GM23338 (cell line): ENCODE data around the gene SORCS2.

ENCODE experiments used
- EZH2 ChIP-seq: fragments of 200-600 bp; sonication (generic); IDR thresholded peaks from one replicate; pipeline ENCODE4 v1.8.0; 2017; ENCODE audit warnings: antibody characterized with exemption, mild to moderate bottlenecking, low read depth; ENCODE audit not compliant: unreplicated experiment
- NANOG ChIP-seq: IDR thresholded peaks from 2 replicates; pipeline ENCODE4 v1.6.1; 2016; ENCODE audit warnings: antibody characterized with exemption, borderline replicate concordance
- POLR2AphosphoS5 ChIP-seq: IDR thresholded peaks from 2 replicates; pipeline ENCODE4 v1.6.1; 2016; ENCODE audit warnings: antibody characterized with exemption, low read depth
- TF ChIP-seq, protein P1 (sequence below), 2 experiments: fragments of 200-600 bp in 1 of 2; sonication (generic) in 1 of 2; conservative IDR thresholded peaks; 2 replicates each; pipeline versions ENCODE4 v1.5.1 to v1.6.1; 2016 to 2017; ENCODE audit warnings: antibody characterized with exemption in 2 of 2, low read depth in 2 of 2, mild to moderate bottlenecking in 2 of 2, moderate library complexity in 1 of 2
- TF ChIP-seq, protein P2 (sequence below): IDR thresholded peaks from 2 replicates; pipeline ENCODE4 v1.6.1; 2016; ENCODE audit warnings: antibody characterized with exemption

DNA sequence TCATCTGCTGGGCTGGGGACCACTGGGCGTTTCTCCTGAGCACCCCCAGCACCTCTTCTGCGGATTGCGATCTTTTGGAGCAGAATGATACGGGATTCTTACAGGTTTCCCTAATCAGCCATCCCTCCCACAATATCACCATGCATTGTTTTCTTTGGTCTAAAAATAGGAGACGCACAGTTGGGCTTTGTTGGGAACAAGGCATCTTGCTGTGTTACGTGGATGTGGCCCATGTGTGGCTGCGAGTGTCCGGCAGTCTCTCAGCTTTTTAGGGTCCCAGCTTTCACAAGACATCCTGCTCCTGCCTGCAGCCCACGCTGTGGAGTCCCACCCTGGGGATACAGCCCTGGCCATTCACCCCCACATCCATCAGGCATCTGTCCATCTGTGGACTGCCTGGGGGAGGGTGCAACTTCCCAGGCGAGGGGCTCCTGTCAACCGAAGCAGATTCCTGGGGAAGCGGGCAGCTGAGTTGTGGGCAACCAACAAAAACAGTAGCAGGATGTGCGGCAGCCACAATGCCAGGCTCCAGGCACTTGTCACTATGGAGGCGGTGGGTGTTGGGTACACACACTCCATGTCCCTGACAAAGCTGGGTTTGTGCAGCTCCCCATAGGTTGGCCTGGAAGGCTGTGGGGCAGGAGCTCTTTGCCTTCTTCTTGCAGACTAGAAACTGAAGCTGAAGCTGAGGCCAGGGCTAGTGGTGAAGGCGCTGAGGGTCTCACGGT lies 427.9 kb downstream of the SORCS2 start:
- TF ChIP-seq, protein P1, sequence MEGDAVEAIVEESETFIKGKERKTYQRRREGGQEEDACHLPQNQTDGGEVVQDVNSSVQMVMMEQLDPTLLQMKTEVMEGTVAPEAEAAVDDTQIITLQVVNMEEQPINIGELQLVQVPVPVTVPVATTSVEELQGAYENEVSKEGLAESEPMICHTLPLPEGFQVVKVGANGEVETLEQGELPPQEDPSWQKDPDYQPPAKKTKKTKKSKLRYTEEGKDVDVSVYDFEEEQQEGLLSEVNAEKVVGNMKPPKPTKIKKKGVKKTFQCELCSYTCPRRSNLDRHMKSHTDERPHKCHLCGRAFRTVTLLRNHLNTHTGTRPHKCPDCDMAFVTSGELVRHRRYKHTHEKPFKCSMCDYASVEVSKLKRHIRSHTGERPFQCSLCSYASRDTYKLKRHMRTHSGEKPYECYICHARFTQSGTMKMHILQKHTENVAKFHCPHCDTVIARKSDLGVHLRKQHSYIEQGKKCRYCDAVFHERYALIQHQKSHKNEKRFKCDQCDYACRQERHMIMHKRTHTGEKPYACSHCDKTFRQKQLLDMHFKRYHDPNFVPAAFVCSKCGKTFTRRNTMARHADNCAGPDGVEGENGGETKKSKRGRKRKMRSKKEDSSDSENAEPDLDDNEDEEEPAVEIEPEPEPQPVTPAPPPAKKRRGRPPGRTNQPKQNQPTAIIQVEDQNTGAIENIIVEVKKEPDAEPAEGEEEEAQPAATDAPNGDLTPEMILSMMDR (conservative IDR thresholded peaks at IDR 0.05; ENCODE audit: low read depth in 2 of 2), result no peak
- TF ChIP-seq EZH2 (no peak), NANOG (no peak), POLR2AphosphoS5 (no peak)
- TF ChIP-seq, protein P2, sequence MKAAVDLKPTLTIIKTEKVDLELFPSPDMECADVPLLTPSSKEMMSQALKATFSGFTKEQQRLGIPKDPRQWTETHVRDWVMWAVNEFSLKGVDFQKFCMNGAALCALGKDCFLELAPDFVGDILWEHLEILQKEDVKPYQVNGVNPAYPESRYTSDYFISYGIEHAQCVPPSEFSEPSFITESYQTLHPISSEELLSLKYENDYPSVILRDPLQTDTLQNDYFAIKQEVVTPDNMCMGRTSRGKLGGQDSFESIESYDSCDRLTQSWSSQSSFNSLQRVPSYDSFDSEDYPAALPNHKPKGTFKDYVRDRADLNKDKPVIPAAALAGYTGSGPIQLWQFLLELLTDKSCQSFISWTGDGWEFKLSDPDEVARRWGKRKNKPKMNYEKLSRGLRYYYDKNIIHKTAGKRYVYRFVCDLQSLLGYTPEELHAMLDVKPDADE, result no peak
